HFFc6 (cell line): ENCODE data around the gene CCDC107. TPM values are rescaled to one million over a fixed set of nuclear protein-coding genes. Genes with fewer than 3 reads are reported as not detected.

Source experiments
- DNase-seq: peaks from one replicate; pipeline ENCODE4 v3.0.0-alpha.2; 2018
- H3K27ac Mint-ChIP-seq: 2 replicates; pipeline ENCODE4 v1.8.0; 2020; ENCODE audit warnings: mild to moderate bottlenecking, mixed read lengths
- H3K27me3 Mint-ChIP-seq: 2 replicates; pipeline ENCODE4 v1.8.0; 2021; ENCODE audit warnings: mild to moderate bottlenecking, moderate library complexity, mixed read lengths; ENCODE audit not compliant: insufficient read depth
- H3K36me3 Mint-ChIP-seq: 2 replicates; pipeline ENCODE4 v1.8.0; 2021; ENCODE audit warnings: low read depth, mixed read lengths
- H3K4me1 Mint-ChIP-seq: 2 replicates; pipeline ENCODE4 v1.8.0; 2020; ENCODE audit warnings: low read depth, mixed read lengths
- H3K4me3 Mint-ChIP-seq: 2 replicates; pipeline ENCODE4 v1.8.0; 2020; ENCODE audit warnings: mild to moderate bottlenecking, moderate library complexity, mixed read lengths
- H3K9me3 Mint-ChIP-seq: 2 replicates; pipeline ENCODE4 v1.8.0; 2020; ENCODE audit warnings: mild to moderate bottlenecking, mixed read lengths
- total RNA-seq, 6 experiments: library from RNA; stranded (reverse); fragmentation: NEBNext Ultra II Directional; extraction: Animal tissue kit (Norgen Biotek cat#: 25700); gene quantifications; 2 replicates in 1 of 6; 3 replicates in 5 of 6; pipeline ENCODE4 v1.2.3, GENCODE V29; 2021
- TF ChIP-seq, protein P1 (sequence below): fragments of 200-600 bp; sonication (generic); IDR thresholded peaks from 2 replicates; pipeline ENCODE4 v1.5.0; 2021; ENCODE audit warnings: antibody characterized with exemption, mild to moderate bottlenecking

The CCDC107 gene
- total RNA-seq, 6 experiments from 2014 or later, result 22.5 to 29.8 (median 24.6) TPM

DNA sequence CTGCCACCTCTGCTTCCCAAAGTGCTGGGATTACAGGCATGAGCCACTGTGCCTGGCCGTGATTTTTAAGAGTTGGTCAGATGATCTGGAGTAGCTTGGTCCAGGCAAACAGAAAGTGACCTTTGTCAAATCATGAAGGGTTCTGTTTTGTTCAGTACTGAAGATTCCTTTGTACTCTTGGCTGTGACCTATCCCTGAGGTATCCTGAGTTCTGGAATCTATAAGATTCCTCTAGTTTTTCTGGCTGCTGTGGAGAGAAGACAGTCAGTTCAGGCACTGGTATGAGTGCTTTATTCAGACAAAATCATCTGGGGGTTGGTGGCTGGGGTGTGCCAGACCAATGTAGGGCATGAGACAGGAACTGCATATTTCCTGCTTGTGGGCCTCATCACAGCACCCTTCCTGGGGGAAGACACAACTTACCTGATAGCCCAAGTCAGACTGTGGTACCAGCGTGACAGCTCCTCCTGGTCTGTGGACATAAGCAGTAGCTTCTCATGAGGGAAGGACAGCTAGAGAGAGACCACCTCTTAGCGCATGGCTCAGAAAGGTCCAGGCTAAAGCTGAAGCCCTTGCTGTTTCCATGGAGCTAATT, 3.8 kb downstream of the CCDC107 start:
- H3K27ac Mint-ChIP-seq, result peak overlapping the region; percentile 60; the same call in 1 of the 2 replicates
- H3K27me3 Mint-ChIP-seq, result peaks cover 12% of the 10 kb centered on the region
- H3K4me3 Mint-ChIP-seq, result no peak overlapping the region; the same call in 1 of the 2 replicates
- peaks cover 85% of the 10 kb centered on the region for H3K4me1 Mint-ChIP-seq
- no peak for DNase-seq
- peaks cover 17% of the 10 kb centered on the region; the same call in 1 of the 2 replicates for H3K36me3 Mint-ChIP-seq
- TF ChIP-seq, protein P1, sequence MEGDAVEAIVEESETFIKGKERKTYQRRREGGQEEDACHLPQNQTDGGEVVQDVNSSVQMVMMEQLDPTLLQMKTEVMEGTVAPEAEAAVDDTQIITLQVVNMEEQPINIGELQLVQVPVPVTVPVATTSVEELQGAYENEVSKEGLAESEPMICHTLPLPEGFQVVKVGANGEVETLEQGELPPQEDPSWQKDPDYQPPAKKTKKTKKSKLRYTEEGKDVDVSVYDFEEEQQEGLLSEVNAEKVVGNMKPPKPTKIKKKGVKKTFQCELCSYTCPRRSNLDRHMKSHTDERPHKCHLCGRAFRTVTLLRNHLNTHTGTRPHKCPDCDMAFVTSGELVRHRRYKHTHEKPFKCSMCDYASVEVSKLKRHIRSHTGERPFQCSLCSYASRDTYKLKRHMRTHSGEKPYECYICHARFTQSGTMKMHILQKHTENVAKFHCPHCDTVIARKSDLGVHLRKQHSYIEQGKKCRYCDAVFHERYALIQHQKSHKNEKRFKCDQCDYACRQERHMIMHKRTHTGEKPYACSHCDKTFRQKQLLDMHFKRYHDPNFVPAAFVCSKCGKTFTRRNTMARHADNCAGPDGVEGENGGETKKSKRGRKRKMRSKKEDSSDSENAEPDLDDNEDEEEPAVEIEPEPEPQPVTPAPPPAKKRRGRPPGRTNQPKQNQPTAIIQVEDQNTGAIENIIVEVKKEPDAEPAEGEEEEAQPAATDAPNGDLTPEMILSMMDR, result no peak
- peaks cover 4% of the 10 kb centered on the region for H3K9me3 Mint-ChIP-seq

DNA sequence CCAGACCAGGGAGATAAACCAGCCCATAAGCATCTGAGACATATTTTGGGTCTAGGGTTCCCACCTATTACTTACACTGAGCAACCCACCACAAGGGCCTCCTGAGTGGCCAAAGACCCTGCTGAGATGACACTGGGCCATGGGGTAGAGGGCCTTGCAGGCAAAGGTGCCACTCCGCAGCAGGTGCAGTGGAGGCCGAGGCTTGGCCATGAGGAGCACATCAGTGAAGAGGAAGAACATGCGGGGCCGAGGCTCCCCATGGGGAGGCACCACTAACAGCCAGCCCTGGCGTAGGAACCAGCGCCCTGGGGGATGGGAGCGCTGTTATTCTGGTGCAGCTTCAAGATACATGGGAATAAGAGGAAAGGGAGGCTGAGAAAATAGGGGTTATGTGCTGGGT, 4.3 kb downstream of the CCDC107 start:
- Mint-ChIP-seq H3K4me3 (no peak overlapping the region), H3K36me3 (peaks cover 17% of the 10 kb centered on the region; the same call in 1 of the 2 replicates), H3K4me1 (peaks cover 79% of the 10 kb centered on the region), H3K27ac (peak overlapping the region; percentile 60; the same call in 1 of the 2 replicates), H3K27me3 (peaks cover 10% of the 10 kb centered on the region), H3K9me3 (peaks cover 4% of the 10 kb centered on the region)
- no peak for DNase-seq
- TF ChIP-seq, protein P1, result no peak

DNA sequence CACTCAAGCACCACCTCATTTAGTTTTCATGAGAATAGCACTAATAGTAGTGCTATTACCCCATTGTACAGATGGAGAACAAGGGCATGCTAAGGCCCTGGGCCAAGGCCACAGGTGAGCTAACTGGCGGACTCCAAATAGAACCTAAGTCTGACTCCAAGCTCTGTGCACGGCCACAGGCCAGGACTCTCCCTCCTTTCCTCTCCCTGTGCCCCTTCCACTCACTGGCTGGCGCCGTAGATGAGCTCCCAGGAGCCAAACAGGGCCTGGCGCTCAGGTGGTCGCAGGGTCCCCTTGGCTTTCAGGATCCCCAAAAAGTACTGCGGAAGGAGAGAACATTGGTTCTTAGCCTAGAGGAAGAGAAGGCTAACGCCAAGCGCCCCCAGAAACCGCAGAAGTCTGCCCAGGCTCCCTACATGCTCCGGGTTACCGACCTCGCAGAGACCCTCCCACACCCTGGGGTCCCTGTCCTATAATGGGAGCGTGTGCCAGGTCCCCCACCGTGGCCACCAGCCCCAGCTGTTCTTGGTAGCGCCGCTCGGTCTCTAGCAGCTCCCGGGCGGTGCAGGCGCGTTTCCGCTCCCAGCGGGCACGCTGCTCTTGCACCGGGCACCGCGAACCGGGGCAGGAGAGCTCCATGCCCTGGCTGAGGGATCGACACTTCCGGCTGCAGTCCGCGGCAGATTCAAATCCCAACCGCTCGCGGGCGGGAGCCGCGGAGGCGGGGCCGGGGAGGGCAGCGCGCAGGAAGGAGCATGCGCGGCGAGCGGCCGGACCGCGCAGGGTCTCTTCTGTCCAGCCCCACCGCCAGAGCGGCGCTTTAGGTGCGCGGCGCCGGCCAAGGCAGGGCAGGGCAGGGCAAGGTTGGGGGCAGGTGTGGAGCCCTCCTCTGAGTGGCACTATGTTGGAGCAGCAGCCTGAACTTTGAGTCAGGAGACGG, 6.7 kb downstream of the CCDC107 start, which contains the start of gene ARHGEF39:
ARHGEF39 (minus strand) TSS at position 665 of the 940 bp plus-strand sequence; CDS start at position 639, 26 bp downstream.
- H3K4me1 Mint-ChIP-seq, result peaks cover 75% of the 10 kb centered on the region
- H3K27ac Mint-ChIP-seq, result peak within 1 kb of the TSS; percentile 60
- peak within 1 kb of the TSS; percentile 90 for H3K4me3 Mint-ChIP-seq
- TF ChIP-seq, protein P1, result peak; percentile 23; the same call in 1 of the 2 replicates
- peaks cover 17% of the 10 kb centered on the region; the same call in 1 of the 2 replicates for H3K36me3 Mint-ChIP-seq
- DNase-seq, result peak; percentile 71
- peaks cover 5% of the 10 kb centered on the region for H3K27me3 Mint-ChIP-seq
- H3K9me3 Mint-ChIP-seq, result no peaks in the 10 kb centered on the region

DNA sequence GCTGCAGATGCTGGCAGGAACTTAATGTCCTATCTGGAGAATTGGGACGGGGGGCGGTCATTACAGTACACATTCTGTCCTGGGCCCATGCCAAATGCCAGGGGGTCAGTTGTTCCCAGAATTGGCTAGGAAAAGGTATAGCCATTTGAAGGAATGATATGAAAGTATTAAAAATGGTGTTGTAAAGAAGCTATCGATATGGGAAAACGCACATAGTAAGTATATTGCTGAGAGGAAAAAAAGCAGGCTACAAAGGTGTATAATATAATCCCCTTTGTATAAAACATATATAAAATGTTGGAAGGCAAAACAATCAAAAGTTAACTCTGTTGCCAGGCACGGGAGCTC, 7.4 kb downstream of the CCDC107 start:
- peaks cover 5% of the 10 kb centered on the region for H3K27me3 Mint-ChIP-seq
- H3K27ac Mint-ChIP-seq, result peak overlapping the region; percentile 60
- no peak for DNase-seq
- peaks cover 12% of the 10 kb centered on the region; the same call in 1 of the 2 replicates for H3K36me3 Mint-ChIP-seq
- TF ChIP-seq, protein P1, result no peak
- peak overlapping the region; percentile 90 for H3K4me3 Mint-ChIP-seq
- H3K4me1 Mint-ChIP-seq, result peaks cover 70% of the 10 kb centered on the region
- H3K9me3 Mint-ChIP-seq, result no peaks in the 10 kb centered on the region

DNA sequence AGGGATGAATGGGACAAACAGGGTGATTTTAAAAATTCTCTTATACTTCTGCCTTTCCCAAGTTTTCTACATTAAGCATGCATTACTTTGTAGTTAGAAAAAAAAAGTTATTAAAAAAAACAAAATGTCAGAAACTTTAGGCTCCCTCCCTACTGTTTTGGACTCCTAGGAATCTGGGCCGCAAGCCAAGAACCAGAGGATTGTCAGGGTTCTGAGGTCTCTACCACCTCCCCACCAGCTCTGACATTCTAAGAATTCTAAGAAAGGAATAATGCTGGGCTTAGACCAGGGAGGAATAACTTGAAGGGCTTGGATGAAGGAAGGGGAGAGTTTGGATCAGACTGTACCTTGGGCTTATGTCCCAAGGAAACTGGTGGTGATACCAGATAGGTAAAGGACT, 8.0 kb downstream of the CCDC107 start:
- Mint-ChIP-seq H3K9me3 (no peaks in the 10 kb centered on the region), H3K4me3 (peak overlapping the region; percentile 90), H3K4me1 (peaks cover 64% of the 10 kb centered on the region), H3K27me3 (peaks cover 5% of the 10 kb centered on the region), H3K27ac (peak overlapping the region; percentile 19; the same call in 1 of the 2 replicates), H3K36me3 (peaks cover 8% of the 10 kb centered on the region; the same call in 1 of the 2 replicates)
- TF ChIP-seq, protein P1, result no peak
- no peak for DNase-seq
